ENCODE results near the gene TAPBP. TPM values are rescaled to one million over a fixed set of nuclear protein-coding genes. Genes with fewer than 3 reads are reported as not detected.

Gene TAPBP
- total and polyA plus RNA-seq, 2 donors (not counting 1 experiment from before 2014, with no cell fraction given), result 50.3 to 56.0 TPM

GRCh38 chr6:33289784-33290315, 24.0 kb downstream of the TAPBP start:
- H2AFZ ChIP-seq (ENCODE audit: low read length), result peak overlapping the region; percentile 58
- no peaks in the 10 kb centered on the region for H3K27me3 ChIP-seq (ENCODE audit: control insufficient read depth, insufficient read depth, low read length)
- H3K4me1 ChIP-seq (ENCODE audit: control insufficient read depth, extremely low read depth, insufficient read depth, low read length), result peaks cover 11% of the 10 kb centered on the region
- H3K9me3 ChIP-seq (ENCODE audit: control insufficient read depth, insufficient read depth, low read depth, low read length), result no peaks in the 10 kb centered on the region
- peaks cover 29% of the 10 kb centered on the region for H3K36me3 ChIP-seq (ENCODE audit: control insufficient read depth, insufficient read depth, low read length)
- H3K4me2 ChIP-seq (ENCODE audit: extremely low read depth, insufficient read depth, low read length), result peak overlapping the region; percentile 100
- TF ChIP-seq, protein P1, sequence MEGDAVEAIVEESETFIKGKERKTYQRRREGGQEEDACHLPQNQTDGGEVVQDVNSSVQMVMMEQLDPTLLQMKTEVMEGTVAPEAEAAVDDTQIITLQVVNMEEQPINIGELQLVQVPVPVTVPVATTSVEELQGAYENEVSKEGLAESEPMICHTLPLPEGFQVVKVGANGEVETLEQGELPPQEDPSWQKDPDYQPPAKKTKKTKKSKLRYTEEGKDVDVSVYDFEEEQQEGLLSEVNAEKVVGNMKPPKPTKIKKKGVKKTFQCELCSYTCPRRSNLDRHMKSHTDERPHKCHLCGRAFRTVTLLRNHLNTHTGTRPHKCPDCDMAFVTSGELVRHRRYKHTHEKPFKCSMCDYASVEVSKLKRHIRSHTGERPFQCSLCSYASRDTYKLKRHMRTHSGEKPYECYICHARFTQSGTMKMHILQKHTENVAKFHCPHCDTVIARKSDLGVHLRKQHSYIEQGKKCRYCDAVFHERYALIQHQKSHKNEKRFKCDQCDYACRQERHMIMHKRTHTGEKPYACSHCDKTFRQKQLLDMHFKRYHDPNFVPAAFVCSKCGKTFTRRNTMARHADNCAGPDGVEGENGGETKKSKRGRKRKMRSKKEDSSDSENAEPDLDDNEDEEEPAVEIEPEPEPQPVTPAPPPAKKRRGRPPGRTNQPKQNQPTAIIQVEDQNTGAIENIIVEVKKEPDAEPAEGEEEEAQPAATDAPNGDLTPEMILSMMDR (conservative IDR thresholded peaks at IDR 0.05 in 1 of 2, IDR thresholded peaks at IDR 0.05 in 1 of 2; ENCODE audit: low read depth in 1 of 2, low read length in 2 of 2), result no peak
- no peak for TF ChIP-seq EZH2 (IDR thresholded peaks at IDR 0.05; ENCODE audit: low read length, missing control alignments)
- H3K27ac ChIP-seq (ENCODE audit: insufficient read depth, low read length), result peak overlapping the region; percentile 75
- no peaks in the 10 kb centered on the region for H4K20me1 ChIP-seq (ENCODE audit: control insufficient read depth, extremely low read depth, insufficient read depth, low read length)
- H3K9ac ChIP-seq (ENCODE audit: insufficient read depth, low read length), result peak overlapping the region; percentile 73
- peak overlapping the region; percentile 86 to 99 (median 94) for H3K4me3 ChIP-seq (replicated peaks in 1 of 4; ENCODE audit: control extremely low read depth in 1 of 4, insufficient read depth in 1 of 4, low read depth in 3 of 4, low read length in 4 of 4)
- DNase-seq (ENCODE audit: low read depth in 2 of 2), result no peak
- H3K79me2 ChIP-seq (ENCODE audit: control insufficient read depth, insufficient read depth, low read length), result peaks cover 31% of the 10 kb centered on the region

GRCh38 chr6:33288921-33289783, 24.7 kb downstream of the TAPBP start, which contains the start of the genes PFDN6 and WDR46:
TSS of gene PFDN6 (plus strand) at chr6:33289601. CDS start at chr6:33289857, 256 bp downstream.
TSS of gene WDR46 (minus strand) at chr6:33289239. CDS start at chr6:33289170, 69 bp downstream.
- H4K20me1 ChIP-seq (ENCODE audit: control insufficient read depth, extremely low read depth, insufficient read depth, low read length), result no peaks in the 10 kb centered on the region
- peak within 1 kb of the TSS; percentile 73 for H3K9ac ChIP-seq (ENCODE audit: insufficient read depth, low read length)
- no peaks in the 10 kb centered on the region for H3K9me3 ChIP-seq (ENCODE audit: control insufficient read depth, insufficient read depth, low read depth, low read length)
- peak within 1 kb of the TSS; percentile 100 for H3K4me2 ChIP-seq (ENCODE audit: extremely low read depth, insufficient read depth, low read length)
- peaks cover 11% of the 10 kb centered on the region for H3K4me1 ChIP-seq (ENCODE audit: control insufficient read depth, extremely low read depth, insufficient read depth, low read length)
- H3K27ac ChIP-seq (ENCODE audit: insufficient read depth, low read length), result peak within 1 kb of the TSS; percentile 75
- H3K36me3 ChIP-seq (ENCODE audit: control insufficient read depth, insufficient read depth, low read length), result peaks cover 27% of the 10 kb centered on the region
- H3K4me3 ChIP-seq (replicated peaks in 1 of 4; ENCODE audit: control extremely low read depth in 1 of 4, insufficient read depth in 1 of 4, low read depth in 3 of 4, low read length in 4 of 4), result peak within 1 kb of the TSS; percentile 86 to 99 (median 94)
- H3K79me2 ChIP-seq (ENCODE audit: control insufficient read depth, insufficient read depth, low read length), result peaks cover 31% of the 10 kb centered on the region
- TF ChIP-seq, protein P1 (conservative IDR thresholded peaks at IDR 0.05 in 1 of 2, IDR thresholded peaks at IDR 0.05 in 1 of 2; ENCODE audit: low read depth in 1 of 2, low read length in 2 of 2), result no peak
- no peak for TF ChIP-seq EZH2 (IDR thresholded peaks at IDR 0.05; ENCODE audit: low read length, missing control alignments)
- H3K27me3 ChIP-seq (ENCODE audit: control insufficient read depth, insufficient read depth, low read length), result no peaks in the 10 kb centered on the region
- peak within 1 kb of the TSS; percentile 92 for H2AFZ ChIP-seq (ENCODE audit: low read length)
- peak; percentile 90 for DNase-seq (ENCODE audit: low read depth in 2 of 2)

Measured in fibroblast of lung (primary cell).